Calu3 (cell line): ENCODE results near the gene ABCC8. TPM values are rescaled to one million over a fixed set of nuclear protein-coding genes. Genes with fewer than 3 reads are reported as not detected.

Experiments
- BruUV-seq: library from RNA; stranded (reverse); fragments of 400-500 nt; replicated peaks from 2 replicates; lab custom pipeline; 2021; lab: Mats Ljungman, UMichigan
- CTCF ChIA-PET: fragments of 300-600 bp; sonication (Branson Sonifier 250); formaldehyde crosslinking; loops from one replicate; lab custom pipeline; 2022; ENCODE audit warnings: antibody characterized with exemption; lab: Charles Lee
- DNase-seq: peaks from one replicate; pipeline ENCODE4 v3.0.0; 2022
- H3K27ac Mint-ChIP-seq: one replicate; pipeline ENCODE4 v1.8.0; 2022; ENCODE audit warnings: mixed read lengths; ENCODE audit not compliant: unreplicated experiment
- H3K27me3 Mint-ChIP-seq: one replicate; pipeline ENCODE4 v1.8.0; 2022; ENCODE audit warnings: mixed read lengths; ENCODE audit not compliant: unreplicated experiment
- H3K36me3 Mint-ChIP-seq: one replicate; pipeline ENCODE4 v1.8.0; 2022; ENCODE audit warnings: mild to moderate bottlenecking, moderate library complexity, mixed read lengths; ENCODE audit not compliant: insufficient read depth, unreplicated experiment
- H3K4me1 Mint-ChIP-seq: one replicate; pipeline ENCODE4 v1.8.0; 2022; ENCODE audit warnings: mild to moderate bottlenecking, low read depth, mixed read lengths; ENCODE audit not compliant: unreplicated experiment
- H3K4me3 Mint-ChIP-seq: one replicate; pipeline ENCODE4 v1.8.0; 2022; ENCODE audit warnings: mild to moderate bottlenecking, low read depth, moderate library complexity, mixed read lengths; ENCODE audit not compliant: unreplicated experiment
- H3K9me3 Mint-ChIP-seq: one replicate; pipeline ENCODE4 v1.8.0; 2022; ENCODE audit warnings: low read depth, mixed read lengths; ENCODE audit not compliant: unreplicated experiment
- intact Hi-C: fragments of 100-400 bp; cut with micrococcal nuclease; formaldehyde crosslinking; loops from one replicate; pipeline ENCODE4 v1.10.0; 2022; ENCODE audit not compliant: unreplicated experiment
- total RNA-seq: library from RNA; stranded (reverse); gene quantifications from 2 replicates; pipeline ENCODE4 v1.2.3, GENCODE V29; 2022
- TF ChIP-seq, protein P1 (sequence below): fragments of 200-600 bp; IDR thresholded peaks from one replicate; pipeline ENCODE4 v1.8.0; 2022; ENCODE audit warnings: antibody characterized with exemption; ENCODE audit not compliant: unreplicated experiment

The ABCC8 gene
- total RNA-seq, 1 experiment from 2014 or later = 0.76 TPM

DNA sequence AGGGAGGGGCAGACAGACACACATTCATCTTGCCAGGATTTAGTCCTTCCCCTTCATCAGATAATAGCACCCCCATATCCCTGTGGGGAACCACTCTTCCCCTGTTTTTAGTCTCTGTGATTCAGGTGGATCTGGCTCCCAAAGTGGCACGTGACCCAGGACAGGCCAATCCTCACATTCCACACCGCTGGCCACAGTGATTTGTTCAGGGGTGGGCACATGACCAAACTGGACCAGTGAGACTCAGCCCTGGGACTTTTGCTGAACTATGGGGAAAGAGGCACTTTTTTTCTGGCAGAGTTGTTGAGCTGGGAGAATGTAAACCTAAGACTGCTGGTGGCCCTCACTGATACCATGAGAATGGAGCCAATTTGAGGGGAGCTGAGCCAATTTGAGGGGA, 69.1 kb downstream of the ABCC8 start:
- Mint-ChIP-seq H3K4me1 (peaks cover 19% of the 10 kb centered on the region), H3K27me3 (peaks cover 19% of the 10 kb centered on the region), H3K36me3 (no peaks in the 10 kb centered on the region), H3K4me3 (no peak overlapping the region), H3K27ac (no peak overlapping the region), H3K9me3 (no peaks in the 10 kb centered on the region)
- BruUV-seq = no TSS peak
- no peak for DNase-seq
- CTCF ChIA-PET = no interaction called here
- intact Hi-C loops = no loop called here
- TF ChIP-seq, protein P1, sequence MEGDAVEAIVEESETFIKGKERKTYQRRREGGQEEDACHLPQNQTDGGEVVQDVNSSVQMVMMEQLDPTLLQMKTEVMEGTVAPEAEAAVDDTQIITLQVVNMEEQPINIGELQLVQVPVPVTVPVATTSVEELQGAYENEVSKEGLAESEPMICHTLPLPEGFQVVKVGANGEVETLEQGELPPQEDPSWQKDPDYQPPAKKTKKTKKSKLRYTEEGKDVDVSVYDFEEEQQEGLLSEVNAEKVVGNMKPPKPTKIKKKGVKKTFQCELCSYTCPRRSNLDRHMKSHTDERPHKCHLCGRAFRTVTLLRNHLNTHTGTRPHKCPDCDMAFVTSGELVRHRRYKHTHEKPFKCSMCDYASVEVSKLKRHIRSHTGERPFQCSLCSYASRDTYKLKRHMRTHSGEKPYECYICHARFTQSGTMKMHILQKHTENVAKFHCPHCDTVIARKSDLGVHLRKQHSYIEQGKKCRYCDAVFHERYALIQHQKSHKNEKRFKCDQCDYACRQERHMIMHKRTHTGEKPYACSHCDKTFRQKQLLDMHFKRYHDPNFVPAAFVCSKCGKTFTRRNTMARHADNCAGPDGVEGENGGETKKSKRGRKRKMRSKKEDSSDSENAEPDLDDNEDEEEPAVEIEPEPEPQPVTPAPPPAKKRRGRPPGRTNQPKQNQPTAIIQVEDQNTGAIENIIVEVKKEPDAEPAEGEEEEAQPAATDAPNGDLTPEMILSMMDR = no peak

DNA sequence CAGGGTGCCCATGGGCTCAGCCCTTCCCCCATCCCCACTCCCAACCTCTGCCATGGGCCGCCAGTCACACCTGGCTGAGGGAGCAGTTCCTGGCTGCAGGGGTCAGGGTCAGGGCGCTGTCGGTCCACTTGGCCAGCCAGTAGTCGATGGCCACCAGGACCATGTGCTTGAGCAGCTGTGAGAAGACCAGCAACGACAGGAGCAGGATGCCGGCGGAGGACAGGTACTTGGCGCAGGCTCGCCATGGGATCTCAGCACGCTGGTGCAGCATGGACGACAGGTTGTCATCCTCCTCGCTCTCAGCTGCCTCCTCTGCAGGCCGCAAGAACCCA, 69.9 kb downstream of the ABCC8 start:
- Mint-ChIP-seq H3K27me3 (peaks cover 14% of the 10 kb centered on the region), H3K9me3 (no peaks in the 10 kb centered on the region), H3K4me3 (no peak overlapping the region), H3K4me1 (peaks cover 19% of the 10 kb centered on the region), H3K27ac (no peak overlapping the region), H3K36me3 (no peaks in the 10 kb centered on the region)
- no TSS peak for BruUV-seq
- TF ChIP-seq, protein P1 = no peak
- intact Hi-C loops = no loop called here
- CTCF ChIA-PET = interaction anchor here (1.4 kb wide), 1 partner anchor 17 kb away, joined by 5 read pairs; no protein-coding TSS in a partner anchor
- DNase-seq = no peak

DNA sequence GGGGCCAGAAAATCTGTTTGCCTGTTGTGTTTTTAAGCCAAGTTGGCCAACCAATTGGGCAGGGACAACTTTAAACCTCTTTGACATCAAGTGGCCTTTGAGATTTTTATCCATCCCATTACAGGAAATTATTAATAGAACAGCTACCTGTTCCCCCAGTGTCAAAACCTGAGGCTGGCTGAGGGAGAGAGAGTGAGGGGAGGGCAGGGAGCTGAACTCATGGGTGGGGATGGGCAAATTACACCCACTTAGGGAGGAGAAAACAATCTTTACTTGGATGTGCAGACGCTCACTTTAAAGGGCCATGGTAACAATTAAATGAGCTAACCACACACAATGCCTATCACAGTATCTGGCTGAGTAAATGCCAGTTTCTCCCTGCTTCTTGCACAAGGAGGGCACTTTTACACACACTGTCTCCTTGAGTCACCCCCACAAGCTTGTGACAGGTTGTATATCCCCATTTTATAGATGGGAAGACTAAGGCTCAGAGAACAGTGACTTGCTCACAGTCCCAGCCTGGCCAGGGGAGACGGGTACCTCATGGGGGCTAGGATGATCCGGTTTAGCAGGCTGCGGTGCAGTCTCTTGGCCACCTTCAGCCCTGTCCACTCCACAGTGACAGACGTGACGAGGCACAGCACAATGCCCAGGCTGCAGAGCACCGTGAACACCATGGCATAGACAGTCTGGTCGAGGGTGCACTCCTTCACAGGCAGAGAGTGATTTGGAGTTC, 70.4 kb downstream of the ABCC8 start:
- intact Hi-C loops = no loop called here
- H3K36me3 Mint-ChIP-seq = no peaks in the 10 kb centered on the region
- TF ChIP-seq, protein P1 = no peak
- no peak overlapping the region for H3K27ac Mint-ChIP-seq
- BruUV-seq = no TSS peak
- H3K27me3 Mint-ChIP-seq = peaks cover 10% of the 10 kb centered on the region
- peak overlapping the region; percentile 26 for H3K4me3 Mint-ChIP-seq
- CTCF ChIA-PET = interaction anchor here (0.6 to 1.4 kb wide), 3 partner anchors 17 to 712 kb away, joined by 3 to 5 read pairs (median 5); partner anchors contain the start of gene KCNJ11
- no peak for DNase-seq
- H3K9me3 Mint-ChIP-seq = no peaks in the 10 kb centered on the region
- peaks cover 16% of the 10 kb centered on the region for H3K4me1 Mint-ChIP-seq

DNA sequence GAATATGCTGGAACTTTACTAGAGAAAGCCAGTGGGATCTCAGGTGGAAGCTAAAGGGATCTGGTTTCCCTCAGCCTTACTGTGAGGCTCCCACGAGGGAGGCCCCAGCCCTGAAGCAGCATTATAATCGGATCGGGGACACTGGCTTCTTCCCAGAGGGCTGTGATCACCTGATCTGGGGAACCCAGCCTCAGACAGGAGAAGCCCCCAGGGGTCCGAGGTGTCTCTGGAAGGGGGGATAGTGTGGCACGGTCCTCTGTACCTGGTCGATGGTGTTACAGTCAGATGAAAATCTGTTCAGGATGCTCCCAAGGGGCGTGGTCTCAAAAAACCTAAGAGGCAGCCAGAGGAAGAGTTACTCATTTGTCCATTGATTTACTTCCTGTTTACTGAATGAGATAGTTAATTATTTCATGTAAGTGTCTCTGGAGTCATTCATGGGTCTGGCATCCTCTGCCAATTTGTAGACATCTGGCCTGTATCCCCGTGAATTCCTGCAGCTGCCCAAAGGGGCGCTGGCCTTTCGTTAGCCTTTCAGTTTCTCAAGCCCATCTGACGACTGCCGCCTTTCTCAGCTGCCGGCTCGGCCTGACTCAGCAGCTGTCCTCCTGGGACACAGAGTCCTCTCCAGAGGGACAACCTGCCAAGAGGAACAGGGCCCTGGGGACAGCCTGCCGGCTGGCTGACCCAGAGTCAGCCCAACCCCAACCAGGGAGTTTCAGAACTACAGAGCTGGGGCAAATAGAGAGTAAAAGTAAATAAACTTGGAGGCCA, 71.2 kb downstream of the ABCC8 start:
- H3K36me3 Mint-ChIP-seq = no peaks in the 10 kb centered on the region
- peaks cover 1% of the 10 kb centered on the region for H3K27me3 Mint-ChIP-seq
- no TSS peak for BruUV-seq
- intact Hi-C loops = no loop called here
- TF ChIP-seq, protein P1 = no peak
- CTCF ChIA-PET = interaction anchor here (0.6 to 1.4 kb wide), 3 partner anchors 17 to 713 kb away, joined by 3 to 5 read pairs (median 5); partner anchors contain the start of gene KCNJ11
- DNase-seq = peak; percentile 60
- H3K4me3 Mint-ChIP-seq = peak overlapping the region; percentile 26
- H3K4me1 Mint-ChIP-seq = peaks cover 9% of the 10 kb centered on the region
- no peak overlapping the region for H3K27ac Mint-ChIP-seq
- no peaks in the 10 kb centered on the region for H3K9me3 Mint-ChIP-seq
